Thyroid gland (tissue), 4 donors: ENCODE results near the gene CCHCR1.

Experiments used
- POLR2A ChIP-seq, 2 donors: fragments of 450-650 bp; IDR thresholded peaks; one replicate each; pipeline ENCODE4 v1.6.1; 2017; ENCODE audit warnings: antibody characterized with exemption in 2 of 2, mild to moderate bottlenecking in 2 of 2, moderate library complexity in 1 of 2
- TF ChIP-seq, protein P1 (sequence below), 6 experiments: fragments of 200-600 bp in 3 of 6; fragments of 450-650 bp in 3 of 6; sonication (generic) in 3 of 6; IDR thresholded peaks; one replicate each; pipeline ENCODE4 v1.5.1; 2016 to 2019; ENCODE audit warnings: antibody characterized with exemption in 6 of 6, mild to moderate bottlenecking in 2 of 6, inconsistent platforms in 1 of 6, moderate library complexity in 1 of 6

GRCh38 chr6:31157513-31158139, at the start of gene CCHCR1:
- TF ChIP-seq POLR2A (IDR thresholded peaks at IDR 0.05): no peak
- TF ChIP-seq, protein P1, sequence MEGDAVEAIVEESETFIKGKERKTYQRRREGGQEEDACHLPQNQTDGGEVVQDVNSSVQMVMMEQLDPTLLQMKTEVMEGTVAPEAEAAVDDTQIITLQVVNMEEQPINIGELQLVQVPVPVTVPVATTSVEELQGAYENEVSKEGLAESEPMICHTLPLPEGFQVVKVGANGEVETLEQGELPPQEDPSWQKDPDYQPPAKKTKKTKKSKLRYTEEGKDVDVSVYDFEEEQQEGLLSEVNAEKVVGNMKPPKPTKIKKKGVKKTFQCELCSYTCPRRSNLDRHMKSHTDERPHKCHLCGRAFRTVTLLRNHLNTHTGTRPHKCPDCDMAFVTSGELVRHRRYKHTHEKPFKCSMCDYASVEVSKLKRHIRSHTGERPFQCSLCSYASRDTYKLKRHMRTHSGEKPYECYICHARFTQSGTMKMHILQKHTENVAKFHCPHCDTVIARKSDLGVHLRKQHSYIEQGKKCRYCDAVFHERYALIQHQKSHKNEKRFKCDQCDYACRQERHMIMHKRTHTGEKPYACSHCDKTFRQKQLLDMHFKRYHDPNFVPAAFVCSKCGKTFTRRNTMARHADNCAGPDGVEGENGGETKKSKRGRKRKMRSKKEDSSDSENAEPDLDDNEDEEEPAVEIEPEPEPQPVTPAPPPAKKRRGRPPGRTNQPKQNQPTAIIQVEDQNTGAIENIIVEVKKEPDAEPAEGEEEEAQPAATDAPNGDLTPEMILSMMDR (IDR thresholded peaks at IDR 0.05): no peak
